ENCODE measurements around the gene NLRP3. TPM values are rescaled to one million over a fixed set of nuclear protein-coding genes. Genes with fewer than 3 reads are reported as not detected.

NLRP3 gene
- total RNA-seq, 1 donor from 2014 or later = 0.44 TPM

DNA sequence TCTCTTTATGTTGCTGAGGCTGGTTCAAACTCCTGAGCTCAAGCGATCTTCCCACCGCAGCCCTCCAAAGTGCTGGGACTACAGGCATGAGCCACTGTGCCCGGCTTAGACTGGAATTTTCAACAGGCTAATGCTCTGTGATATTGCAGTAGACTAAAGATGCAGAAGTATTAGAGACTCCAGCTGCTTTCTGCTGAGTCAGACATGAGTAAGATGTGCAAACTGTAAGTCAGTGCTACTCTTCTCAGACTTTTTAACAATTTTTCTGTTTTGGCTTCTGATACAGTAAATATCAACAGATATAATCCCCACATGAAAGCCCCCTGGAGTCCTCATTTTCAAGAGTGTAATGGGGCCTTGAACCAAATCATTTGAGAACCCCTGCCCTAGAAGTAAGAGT, 29.3 kb upstream of the NLRP3 start:
- Mint-ChIP-seq H3K4me1 (ENCODE audit: unreplicated experiment) (peaks cover 8% of the 10 kb centered on the region), H3K9me3 (ENCODE audit: unreplicated experiment) (peaks cover 11% of the 10 kb centered on the region), H3K27ac (ENCODE audit: unreplicated experiment) (no peak overlapping the region), H3K36me3 (ENCODE audit: low read depth, unreplicated experiment) (peaks cover 13% of the 10 kb centered on the region), H3K27me3 (ENCODE audit: unreplicated experiment) (peaks cover 2% of the 10 kb centered on the region), H3K4me3 (ENCODE audit: unreplicated experiment) (no peak overlapping the region)
- DNase-seq (ENCODE audit: low spot score) = no peak
- no peak for TF ChIP-seq CTCF (IDR thresholded peaks at IDR 0.05; ENCODE audit: unreplicated experiment)

DNA sequence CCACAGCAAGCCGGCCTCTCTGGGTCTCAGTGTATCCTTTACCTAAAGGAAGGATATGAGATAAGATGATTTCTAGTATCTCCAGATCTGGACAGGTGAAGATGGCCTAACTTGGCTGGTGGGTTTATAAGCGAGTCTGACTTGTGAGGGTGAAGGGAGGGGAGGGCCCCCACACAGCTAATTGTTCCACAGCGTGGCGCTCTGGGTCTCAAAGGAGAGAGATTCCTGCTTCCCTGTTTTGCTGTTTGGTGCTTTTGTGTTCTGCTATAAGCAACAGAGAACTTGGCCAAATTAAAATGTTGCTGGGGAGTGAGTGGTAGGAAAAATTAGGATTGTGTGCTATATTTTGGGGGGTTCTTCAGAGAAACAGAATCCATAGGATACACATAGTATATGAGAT, 28.9 kb upstream of the NLRP3 start:
- no peak overlapping the region for H3K27ac Mint-ChIP-seq (ENCODE audit: unreplicated experiment)

GRCh38 chr1:247387565-247387964, 28.4 kb upstream of the NLRP3 start:
- no peak for TF ChIP-seq CTCF (IDR thresholded peaks at IDR 0.05; ENCODE audit: unreplicated experiment)
- Mint-ChIP-seq H3K4me1 (ENCODE audit: unreplicated experiment) (peaks cover 8% of the 10 kb centered on the region), H3K36me3 (ENCODE audit: low read depth, unreplicated experiment) (peaks cover 13% of the 10 kb centered on the region), H3K27ac (ENCODE audit: unreplicated experiment) (no peak overlapping the region), H3K27me3 (ENCODE audit: unreplicated experiment) (peaks cover 2% of the 10 kb centered on the region), H3K4me3 (ENCODE audit: unreplicated experiment) (no peak overlapping the region), H3K9me3 (ENCODE audit: unreplicated experiment) (peaks cover 11% of the 10 kb centered on the region)
- DNase-seq (ENCODE audit: low spot score) = no peak

More for the DNA sequence above, 28.9 kb upstream of the NLRP3 start:
- no peak for DNase-seq (ENCODE audit: low spot score)
- peaks cover 8% of the 10 kb centered on the region for H3K4me1 Mint-ChIP-seq (ENCODE audit: unreplicated experiment)
- peaks cover 13% of the 10 kb centered on the region for H3K36me3 Mint-ChIP-seq (ENCODE audit: low read depth, unreplicated experiment)
- peaks cover 11% of the 10 kb centered on the region for H3K9me3 Mint-ChIP-seq (ENCODE audit: unreplicated experiment)
- no peak for TF ChIP-seq CTCF (IDR thresholded peaks at IDR 0.05; ENCODE audit: unreplicated experiment)
- H3K27me3 Mint-ChIP-seq (ENCODE audit: unreplicated experiment) = peaks cover 2% of the 10 kb centered on the region
- H3K4me3 Mint-ChIP-seq (ENCODE audit: unreplicated experiment) = no peak overlapping the region

DNA sequence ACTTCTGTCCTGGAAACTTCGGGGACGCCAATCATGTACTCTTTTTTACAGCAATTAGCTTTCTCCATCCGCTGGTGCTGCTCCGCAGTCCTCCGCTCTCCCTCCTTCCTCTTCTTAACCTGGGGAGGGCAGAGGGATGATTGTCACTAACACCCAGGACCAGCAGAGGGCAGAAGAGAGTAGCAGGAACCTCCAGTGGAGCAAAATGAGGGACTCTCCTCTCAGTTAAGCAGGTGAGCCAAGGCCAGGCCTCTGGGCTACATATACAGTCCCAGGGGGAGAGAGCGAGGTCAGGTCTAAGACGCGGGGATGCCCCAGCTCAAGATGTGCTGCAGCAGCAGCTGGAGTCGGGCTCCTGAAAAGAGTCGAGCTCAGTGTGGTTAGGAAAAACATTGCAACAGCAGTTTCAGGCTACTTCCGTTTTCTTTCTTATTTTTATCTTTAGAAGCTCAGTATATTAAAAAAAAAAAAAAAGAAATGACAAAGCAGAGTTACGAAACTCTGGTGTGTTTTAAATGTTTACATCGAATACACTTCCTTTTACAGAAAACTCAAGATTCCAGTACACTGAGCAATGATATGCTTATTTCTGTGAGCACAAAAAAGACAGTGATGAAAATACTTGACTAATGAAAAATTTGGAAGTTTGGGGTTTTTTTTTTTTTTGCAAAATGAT, 25.7 kb upstream of the NLRP3 start:
- H3K4me3 Mint-ChIP-seq (ENCODE audit: unreplicated experiment) = no peak overlapping the region
- peak; percentile 84 for DNase-seq (ENCODE audit: low spot score)
- no peaks in the 10 kb centered on the region for H3K9me3 Mint-ChIP-seq (ENCODE audit: unreplicated experiment)
- no peaks in the 10 kb centered on the region for H3K36me3 Mint-ChIP-seq (ENCODE audit: low read depth, unreplicated experiment)
- H3K27me3 Mint-ChIP-seq (ENCODE audit: unreplicated experiment) = peaks cover 5% of the 10 kb centered on the region
- peaks cover 8% of the 10 kb centered on the region for H3K4me1 Mint-ChIP-seq (ENCODE audit: unreplicated experiment)
- H3K27ac Mint-ChIP-seq (ENCODE audit: unreplicated experiment) = no peak overlapping the region
- TF ChIP-seq CTCF (IDR thresholded peaks at IDR 0.05; ENCODE audit: unreplicated experiment) = peak; percentile 63

DNA sequence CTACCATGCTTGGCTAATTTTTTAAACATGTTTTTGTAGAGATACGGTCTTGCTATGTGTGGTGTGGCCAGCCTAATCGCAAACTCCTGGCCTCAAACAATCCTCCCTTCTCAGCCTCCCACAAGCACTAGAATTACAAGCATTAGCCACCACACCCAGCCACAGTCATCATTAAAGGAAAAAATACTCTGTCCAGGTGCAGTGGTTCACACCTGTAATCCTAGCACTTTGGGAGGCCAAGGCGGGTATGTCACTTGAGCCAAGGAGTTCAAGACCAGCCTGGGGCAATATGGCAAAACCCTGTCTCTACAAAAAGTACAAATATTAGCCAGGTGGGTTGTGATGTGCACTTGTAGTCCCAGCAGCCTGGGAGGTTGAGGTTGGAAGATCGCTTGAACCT, 25.0 kb upstream of the NLRP3 start:
- Mint-ChIP-seq H3K4me1 (ENCODE audit: unreplicated experiment) (peaks cover 8% of the 10 kb centered on the region), H3K36me3 (ENCODE audit: low read depth, unreplicated experiment) (no peaks in the 10 kb centered on the region), H3K9me3 (ENCODE audit: unreplicated experiment) (no peaks in the 10 kb centered on the region), H3K4me3 (ENCODE audit: unreplicated experiment) (no peak overlapping the region), H3K27ac (ENCODE audit: unreplicated experiment) (no peak overlapping the region), H3K27me3 (ENCODE audit: unreplicated experiment) (peaks cover 5% of the 10 kb centered on the region)
- DNase-seq (ENCODE audit: low spot score) = no peak
- TF ChIP-seq CTCF (IDR thresholded peaks at IDR 0.05; ENCODE audit: unreplicated experiment) = no peak

Data from endothelial cell (in vitro differentiated cells).